B cell (primary cell): ENCODE measurements around the gene EFCAB13. TPM values are rescaled to one million over a fixed set of nuclear protein-coding genes. Genes with fewer than 3 reads are reported as not detected.

Source experiments
- ATAC-seq: fragments of 200-7000 bp; cut with Tn5 transposase; one replicate; pipeline ENCODE4 v1.10.0; 2021; ENCODE audit warnings: low read depth, mild to moderate bottlenecking, moderate number of reproducible peaks, moderate library complexity
- CTCF ChIA-PET: fragments of 350-600 bp; sonication (Branson Sonifier 250); formaldehyde crosslinking; loops from one replicate; lab custom pipeline; 2021; ENCODE audit warnings: antibody characterized with exemption, inconsistent platforms; lab: Charles Lee
- POLR2A ChIA-PET: fragments of 350-600 bp; sonication (Branson Sonifier 250); formaldehyde crosslinking; loops from one replicate; lab custom pipeline; 2021; ENCODE audit warnings: antibody characterized with exemption; lab: Charles Lee
- DNase-seq: peaks from one replicate; pipeline ENCODE4 v3.0.0; 2013
- H2AFZ ChIP-seq: 2 replicates; pipeline ENCODE4 v1.6.1; 2012; ENCODE audit warnings: mild to moderate bottlenecking, low read depth, low read length; ENCODE audit not compliant: insufficient read depth, poor library complexity, severe bottlenecking
- H3K27ac ChIP-seq, 2 donors: 1 replicate in 1 of 2; 2 replicates in 1 of 2; pipeline ENCODE4 v1.5.1; 2012 to 2013; ENCODE audit warnings: low read length in 2 of 2, mild to moderate bottlenecking in 2 of 2, moderate library complexity in 1 of 2
- H3K27me3 ChIP-seq, 4 experiments: fragments of 200-600 bp in 1 of 4; sonication (generic) in 1 of 4; replicated peaks in 1 of 4; 1 replicate in 2 of 4; 2 replicates in 2 of 4; pipeline versions ENCODE4 v1.6.1 to v1.7.0; 2013 to 2016; ENCODE audit warnings: low read length in 3 of 4, mild to moderate bottlenecking in 2 of 4, mixed read lengths in 1 of 4, moderate library complexity in 1 of 4; ENCODE audit not compliant: insufficient read depth in 4 of 4, control insufficient read depth in 3 of 4; ENCODE audit errors: control extremely low read depth in 1 of 4
- H3K36me3 ChIP-seq, 2 experiments: replicated peaks in 1 of 2; 1 replicate in 1 of 2; 2 replicates in 1 of 2; pipeline versions ENCODE4 v1.6.1 to v1.7.1; 2013; ENCODE audit warnings: low read length in 1 of 2; ENCODE audit not compliant: insufficient read depth in 2 of 2, control insufficient read depth in 1 of 2; ENCODE audit errors: control extremely low read depth in 1 of 2, extremely low read depth in 1 of 2
- H3K4me1 ChIP-seq, 2 donors: fragments of 200-600 bp in 1 of 2; sonication (generic) in 1 of 2; 1 replicate in 1 of 2; 2 replicates in 1 of 2; pipeline versions ENCODE4 v1.5.1 to v1.6.1; 2013 to 2017; ENCODE audit warnings: low read length in 2 of 2; ENCODE audit not compliant: control insufficient read depth in 2 of 2, insufficient read depth in 2 of 2
- H3K4me2 ChIP-seq: replicated peaks from 2 replicates; pipeline ENCODE3; 2012; ENCODE audit warnings: mild to moderate bottlenecking, low read depth, low read length; ENCODE audit not compliant: poor library complexity, severe bottlenecking
- H3K4me3 ChIP-seq, 5 experiments: fragments of 200-600 bp in 1 of 5; sonication (generic) in 1 of 5; 1 replicate in 3 of 5; 2 replicates in 2 of 5; pipeline versions ENCODE4 v1.5.1 to v1.7.0; 2011 to 2016; ENCODE audit warnings: low read length in 4 of 5, mild to moderate bottlenecking in 4 of 5, low read depth in 2 of 5, control low read depth in 1 of 5, moderate library complexity in 1 of 5; ENCODE audit not compliant: insufficient read depth in 1 of 5; ENCODE audit errors: control extremely low read depth in 1 of 5, extremely low read depth in 1 of 5
- H3K79me2 ChIP-seq: fragments of 200-600 bp; sonication (generic); one replicate; pipeline ENCODE4 v1.6.0; 2016; ENCODE audit warnings: low read length; ENCODE audit not compliant: control insufficient read depth, insufficient read depth
- H3K9ac ChIP-seq: fragments of 200-600 bp; sonication (generic); 2 replicates; pipeline ENCODE4 v1.6.1; 2017; ENCODE audit warnings: mild to moderate bottlenecking, low read length, moderate library complexity
- H3K9me3 ChIP-seq, 3 donors: one replicate each; pipeline versions ENCODE4 v1.6.1 to v1.7.1; 2013; ENCODE audit warnings: low read length in 2 of 3; ENCODE audit not compliant: control insufficient read depth in 2 of 3, insufficient read depth in 1 of 3; ENCODE audit errors: control extremely low read depth in 1 of 3
- H4K20me1 ChIP-seq: 2 replicates; pipeline ENCODE4 v1.6.0; 2012; ENCODE audit warnings: mild to moderate bottlenecking, low read length; ENCODE audit not compliant: insufficient read depth, control insufficient read depth, poor library complexity, severe bottlenecking
- H3K27ac Mint-ChIP-seq: one replicate; pipeline ENCODE4 v1.8.0; 2021; ENCODE audit warnings: mixed read lengths
- H3K27me3 Mint-ChIP-seq: one replicate; pipeline ENCODE4 v1.8.0; 2021; ENCODE audit warnings: mixed read lengths
- H3K4me1 Mint-ChIP-seq: one replicate; pipeline ENCODE4 v1.8.0; 2021; ENCODE audit warnings: mixed read lengths
- H3K4me3 Mint-ChIP-seq: one replicate; pipeline ENCODE4 v1.8.0; 2021; ENCODE audit warnings: mixed read lengths
- H3K9me3 Mint-ChIP-seq: one replicate; pipeline ENCODE4 v1.8.0; 2022; ENCODE audit warnings: mixed read lengths; ENCODE audit not compliant: insufficient read depth
- EZH2 ChIP-seq: IDR thresholded peaks from 2 replicates; pipeline ENCODE4 v1.6.1; 2012; ENCODE audit warnings: borderline replicate concordance, low read depth, mild to moderate bottlenecking, moderate library complexity, low read length; ENCODE audit not compliant: insufficient read depth, poor library complexity, severe bottlenecking
- WGBS: methylation state at CpG from one replicate; pipeline ENCODE4 v1.1.5; 2013; ENCODE audit warnings: missing lambda C conversion rate; ENCODE audit not compliant: insufficient coverage; 5-methylcytosine and 5-hydroxymethylcytosine counted together
- intact Hi-C: fragments of 100-400 bp; cut with micrococcal nuclease; formaldehyde crosslinking; loops from one replicate; pipeline ENCODE4 v1.10.0; 2022
- polyA plus RNA-seq: library from polyadenylated mRNA; depleted of rRNA; stranded (reverse); fragments of >200 nt; gene quantifications from 2 replicates; pipeline ENCODE4 v1.2.3, GENCODE V29; 2012
- total RNA-seq, 2 donors: library from RNA; stranded (reverse); fragments of 120-200 nt in 1 of 2; gene quantifications; 1 replicate in 1 of 2; 2 replicates in 1 of 2; pipeline versions ENCODE4 v1.2.3 to v1.2.4, GENCODE V29; 2013 to 2022
- TF ChIP-seq, protein P1 (sequence below): fragments of 200-600 bp; IDR thresholded peaks from one replicate; pipeline ENCODE4 v1.8.0; 2022; ENCODE audit warnings: antibody characterized with exemption, mild to moderate bottlenecking

EFCAB13 gene
- total and polyA plus RNA-seq, 2 donors (not counting 1 experiment from before 2014, with no cell fraction given) = 5.4 to 86.5 TPM

DNA sequence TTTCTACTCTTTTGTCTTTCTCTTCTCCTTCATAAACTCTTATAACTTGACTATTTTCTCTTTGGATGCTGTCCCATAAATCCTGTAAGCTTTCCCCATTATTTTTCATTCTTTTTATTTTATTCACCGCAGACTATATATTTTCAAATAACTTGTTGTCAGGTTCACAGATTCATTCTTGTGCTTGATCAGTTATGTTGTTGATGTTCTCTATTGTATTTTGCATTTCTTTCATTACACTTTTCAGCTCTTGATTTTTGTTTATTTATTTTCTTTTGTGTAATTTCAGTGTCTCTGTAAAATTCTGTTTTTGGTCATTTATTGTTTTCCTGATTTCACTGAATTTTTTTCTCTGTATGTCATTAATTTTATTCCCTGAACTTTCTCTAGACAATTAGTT lies 49.2 kb downstream of the EFCAB13 start:
- Mint-ChIP-seq H3K27ac (no peak overlapping the region), H3K4me3 (no peak overlapping the region), H3K4me1 (no peaks in the 10 kb centered on the region), H3K27me3 (no peaks in the 10 kb centered on the region), H3K9me3 (peaks cover 13% of the 10 kb centered on the region)
- ATAC-seq (no peak), DNase-seq (no peak)
- POLR2A ChIA-PET = no interaction called here
- Histone ChIP-seq H3K27me3 (no peaks in the 10 kb centered on the region), H3K9me3 (peaks cover 5 to 10% (median 7%) of the 10 kb centered on the region in 3 donors), H3K4me3 (no peak overlapping the region), H2AFZ (no peak overlapping the region), H3K27ac (no peak overlapping the region), H4K20me1 (no peaks in the 10 kb centered on the region), H3K4me1 (no peaks in the 10 kb centered on the region), H3K4me2 (no peak overlapping the region), H3K79me2 (no peaks in the 10 kb centered on the region), H3K9ac (no peak overlapping the region), H3K36me3 (peaks cover 2 to 5% of the 10 kb centered on the region in 2 experiments)
- CTCF ChIA-PET = no interaction called here
- intact Hi-C loops = no loop called here
- TF ChIP-seq EZH2 = no peak
- TF ChIP-seq, protein P1, sequence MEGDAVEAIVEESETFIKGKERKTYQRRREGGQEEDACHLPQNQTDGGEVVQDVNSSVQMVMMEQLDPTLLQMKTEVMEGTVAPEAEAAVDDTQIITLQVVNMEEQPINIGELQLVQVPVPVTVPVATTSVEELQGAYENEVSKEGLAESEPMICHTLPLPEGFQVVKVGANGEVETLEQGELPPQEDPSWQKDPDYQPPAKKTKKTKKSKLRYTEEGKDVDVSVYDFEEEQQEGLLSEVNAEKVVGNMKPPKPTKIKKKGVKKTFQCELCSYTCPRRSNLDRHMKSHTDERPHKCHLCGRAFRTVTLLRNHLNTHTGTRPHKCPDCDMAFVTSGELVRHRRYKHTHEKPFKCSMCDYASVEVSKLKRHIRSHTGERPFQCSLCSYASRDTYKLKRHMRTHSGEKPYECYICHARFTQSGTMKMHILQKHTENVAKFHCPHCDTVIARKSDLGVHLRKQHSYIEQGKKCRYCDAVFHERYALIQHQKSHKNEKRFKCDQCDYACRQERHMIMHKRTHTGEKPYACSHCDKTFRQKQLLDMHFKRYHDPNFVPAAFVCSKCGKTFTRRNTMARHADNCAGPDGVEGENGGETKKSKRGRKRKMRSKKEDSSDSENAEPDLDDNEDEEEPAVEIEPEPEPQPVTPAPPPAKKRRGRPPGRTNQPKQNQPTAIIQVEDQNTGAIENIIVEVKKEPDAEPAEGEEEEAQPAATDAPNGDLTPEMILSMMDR = no peak
- WGBS = no CpG with 5 or more reads among the region's 1 CpG

DNA sequence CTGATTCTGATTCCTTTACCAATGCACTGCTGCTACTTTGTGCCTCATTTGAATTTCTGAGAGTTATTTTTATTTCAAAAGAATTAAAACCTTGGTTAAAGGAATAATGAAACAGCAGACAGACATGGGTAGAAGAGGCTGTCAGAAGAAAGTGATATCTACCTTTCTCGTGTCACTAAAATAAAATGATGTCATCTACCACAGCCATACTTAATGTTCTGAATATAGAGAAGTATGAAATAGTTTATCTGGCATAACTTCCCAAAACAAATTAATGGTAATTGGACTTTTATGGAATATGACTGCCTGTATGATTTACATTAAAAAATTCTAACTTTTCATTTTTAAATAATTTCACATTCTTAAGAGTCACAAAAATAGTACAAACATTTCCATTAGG lies 52.5 kb downstream of the EFCAB13 start:
- peaks cover 2 to 5% of the 10 kb centered on the region in 2 experiments for H3K36me3 ChIP-seq
- H2AFZ ChIP-seq = no peak overlapping the region
- ChIA-PET POLR2A (no interaction called here), CTCF (no interaction called here)
- Mint-ChIP-seq H3K27ac (no peak overlapping the region), H3K4me3 (no peak overlapping the region), H3K9me3 (peaks cover 13% of the 10 kb centered on the region), H3K4me1 (no peaks in the 10 kb centered on the region), H3K27me3 (no peaks in the 10 kb centered on the region)
- ATAC-seq (no peak), DNase-seq (no peak)
- no peaks in the 10 kb centered on the region for H4K20me1 ChIP-seq
- H3K9me3 ChIP-seq = peaks cover 5 to 10% (median 7%) of the 10 kb centered on the region in 3 donors
- no peaks in the 10 kb centered on the region for H3K27me3 ChIP-seq
- no peak overlapping the region for H3K9ac ChIP-seq
- H3K4me3 ChIP-seq = no peak overlapping the region
- TF ChIP-seq, protein P1 = no peak
- no peak for TF ChIP-seq EZH2
- H3K27ac ChIP-seq = no peak overlapping the region
- no CpG with 5 or more reads among the region's 1 CpG for WGBS
- intact Hi-C loops = no loop called here
- no peak overlapping the region for H3K4me2 ChIP-seq
- no peaks in the 10 kb centered on the region for H3K79me2 ChIP-seq
- H3K4me1 ChIP-seq = no peaks in the 10 kb centered on the region
